ENCODE data around the gene FHIT. TPM values are rescaled to one million over a fixed set of nuclear protein-coding genes. Genes with fewer than 3 reads are reported as not detected.

FHIT gene
- total RNA-seq, 2 donors from 2014 or later: 10.4 to 15.8 TPM

- Histone ChIP-seq H3K27ac (no peak overlapping the region), H3K9me3 (no peaks in the 10 kb centered on the region), H3K4me3 (no peak overlapping the region), H3K27me3 (no peaks in the 10 kb centered on the region), H3K36me3 (replicated peaks in 1 of 2; ENCODE audit: insufficient read depth in 1 of 2, low read depth in 2 of 2) (no peaks in the 10 kb centered on the region), H3K4me1 (no peaks in the 10 kb centered on the region)
- intact Hi-C loops (cut with DNase I): no loop called here
- TF ChIP-seq, protein P1, sequence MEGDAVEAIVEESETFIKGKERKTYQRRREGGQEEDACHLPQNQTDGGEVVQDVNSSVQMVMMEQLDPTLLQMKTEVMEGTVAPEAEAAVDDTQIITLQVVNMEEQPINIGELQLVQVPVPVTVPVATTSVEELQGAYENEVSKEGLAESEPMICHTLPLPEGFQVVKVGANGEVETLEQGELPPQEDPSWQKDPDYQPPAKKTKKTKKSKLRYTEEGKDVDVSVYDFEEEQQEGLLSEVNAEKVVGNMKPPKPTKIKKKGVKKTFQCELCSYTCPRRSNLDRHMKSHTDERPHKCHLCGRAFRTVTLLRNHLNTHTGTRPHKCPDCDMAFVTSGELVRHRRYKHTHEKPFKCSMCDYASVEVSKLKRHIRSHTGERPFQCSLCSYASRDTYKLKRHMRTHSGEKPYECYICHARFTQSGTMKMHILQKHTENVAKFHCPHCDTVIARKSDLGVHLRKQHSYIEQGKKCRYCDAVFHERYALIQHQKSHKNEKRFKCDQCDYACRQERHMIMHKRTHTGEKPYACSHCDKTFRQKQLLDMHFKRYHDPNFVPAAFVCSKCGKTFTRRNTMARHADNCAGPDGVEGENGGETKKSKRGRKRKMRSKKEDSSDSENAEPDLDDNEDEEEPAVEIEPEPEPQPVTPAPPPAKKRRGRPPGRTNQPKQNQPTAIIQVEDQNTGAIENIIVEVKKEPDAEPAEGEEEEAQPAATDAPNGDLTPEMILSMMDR (IDR thresholded peaks at IDR 0.05): no peak
- TF ChIP-seq POLR2A (IDR thresholded peaks at IDR 0.05): no peak
- ATAC-seq (no peak), DNase-seq (no peak)
- 88 to 89% methylated on average over 5 of the region's 5 CpGs for WGBS, 2 donors
These were observed 115.1 kb downstream of the FHIT start for GRCh38 chr3:61136191-61136590.

- Histone ChIP-seq H3K4me3 (no peak overlapping the region), H3K27ac (no peak overlapping the region), H3K9me3 (no peaks in the 10 kb centered on the region), H3K4me1 (no peaks in the 10 kb centered on the region), H3K36me3 (replicated peaks in 1 of 2; ENCODE audit: insufficient read depth in 1 of 2, low read depth in 2 of 2) (no peaks in the 10 kb centered on the region), H3K27me3 (no peaks in the 10 kb centered on the region)
- 92 to 96% methylated on average over 3 of the region's 3 CpGs for WGBS, 2 donors
- DNase-seq (no peak), ATAC-seq (no peak)
- intact Hi-C loops (cut with DNase I): no loop called here
- TF ChIP-seq, protein P1 (IDR thresholded peaks at IDR 0.05): no peak
- TF ChIP-seq POLR2A (IDR thresholded peaks at IDR 0.05): no peak
These were observed 116.7 kb downstream of the FHIT start for GRCh38 chr3:61134532-61134931.

DNA sequence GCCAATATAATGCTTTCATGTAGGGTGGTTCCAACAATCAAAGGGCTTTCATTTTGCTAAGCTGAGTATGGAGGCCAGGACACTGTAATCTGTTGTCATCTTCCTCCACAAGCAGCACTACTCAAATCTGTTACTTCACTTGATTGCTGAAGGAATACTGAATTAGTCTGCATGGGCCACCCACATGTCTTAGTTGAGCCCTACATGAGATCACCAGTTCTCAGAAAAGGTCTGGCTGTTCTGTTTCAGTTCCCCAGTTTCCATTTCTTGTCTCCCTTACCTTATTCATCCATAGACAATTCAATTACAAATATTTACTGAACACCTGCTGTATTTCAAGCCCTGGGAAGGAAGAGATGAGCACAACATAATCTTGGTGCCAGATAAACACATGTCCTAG lies 119.2 kb downstream of the FHIT start:
- no peaks in the 10 kb centered on the region for H3K4me1 ChIP-seq
- intact Hi-C loops (cut with DNase I): no loop called here
- no peak for TF ChIP-seq POLR2A (IDR thresholded peaks at IDR 0.05)
- TF ChIP-seq, protein P1 (IDR thresholded peaks at IDR 0.05): no peak
- no peaks in the 10 kb centered on the region for H3K36me3 ChIP-seq (replicated peaks in 1 of 2; ENCODE audit: insufficient read depth in 1 of 2, low read depth in 2 of 2)
- H3K27ac ChIP-seq: no peak overlapping the region
- DNase-seq (no peak), ATAC-seq (no peak)
- H3K4me3 ChIP-seq: no peak overlapping the region
- no peaks in the 10 kb centered on the region for H3K9me3 ChIP-seq
- no peaks in the 10 kb centered on the region for H3K27me3 ChIP-seq

GRCh38 chr3:61118830-61119229 lies 132.4 kb downstream of the FHIT start:
- Histone ChIP-seq H3K27me3 (no peaks in the 10 kb centered on the region), H3K27ac (no peak overlapping the region), H3K36me3 (replicated peaks in 1 of 2; ENCODE audit: insufficient read depth in 1 of 2, low read depth in 2 of 2) (no peaks in the 10 kb centered on the region), H3K4me1 (peaks cover 10% of the 10 kb centered on the region), H3K9me3 (no peaks in the 10 kb centered on the region), H3K4me3 (no peak overlapping the region)
- ATAC-seq (no peak), DNase-seq (no peak)
- intact Hi-C loops (cut with DNase I): no loop called here
- TF ChIP-seq, protein P1 (IDR thresholded peaks at IDR 0.05): no peak
- TF ChIP-seq POLR2A (IDR thresholded peaks at IDR 0.05): no peak
- WGBS, 2 donors: 91 to 93% methylated on average over 2 of the region's 2 CpGs

GRCh38 chr3:61117045-61117898 lies 134.0 kb downstream of the FHIT start:
- no peaks in the 10 kb centered on the region for H3K9me3 ChIP-seq
- intact Hi-C loops (cut with DNase I): no loop called here
- H3K4me3 ChIP-seq: no peak overlapping the region
- no peak for DNase-seq
- WGBS, 2 donors: 68 to 73% methylated on average over 7 of the region's 7 CpGs
- no peak overlapping the region for H3K27ac ChIP-seq
- no peaks in the 10 kb centered on the region for H3K36me3 ChIP-seq (replicated peaks in 1 of 2; ENCODE audit: insufficient read depth in 1 of 2, low read depth in 2 of 2)
- no peak for ATAC-seq
- H3K4me1 ChIP-seq: peaks cover 10% of the 10 kb centered on the region
- no peak for TF ChIP-seq POLR2A (IDR thresholded peaks at IDR 0.05)
- TF ChIP-seq, protein P1 (IDR thresholded peaks at IDR 0.05): no peak
- no peaks in the 10 kb centered on the region for H3K27me3 ChIP-seq
